Right kidney (tissue), 1 donor: Measurements from ENCODE around the gene AEBP2.
A peak's percentile ranks its signal among the peaks of the same experiment; 100 is the strongest.
"Not testable (repeated sequence)": the region's sequence is repeated elsewhere in the genome, so short reads cannot be mapped to it uniquely, and the experiment has no call there.

Experiments
- DNase-seq: peaks from one replicate; pipeline ENCODE4 v3.0.0-alpha.2; 2016

Gene AEBP2

GRCh38 chr12:19415563-19415962 lies 23.7 kb upstream of the AEBP2 start:
- no peak for DNase-seq

DNA sequence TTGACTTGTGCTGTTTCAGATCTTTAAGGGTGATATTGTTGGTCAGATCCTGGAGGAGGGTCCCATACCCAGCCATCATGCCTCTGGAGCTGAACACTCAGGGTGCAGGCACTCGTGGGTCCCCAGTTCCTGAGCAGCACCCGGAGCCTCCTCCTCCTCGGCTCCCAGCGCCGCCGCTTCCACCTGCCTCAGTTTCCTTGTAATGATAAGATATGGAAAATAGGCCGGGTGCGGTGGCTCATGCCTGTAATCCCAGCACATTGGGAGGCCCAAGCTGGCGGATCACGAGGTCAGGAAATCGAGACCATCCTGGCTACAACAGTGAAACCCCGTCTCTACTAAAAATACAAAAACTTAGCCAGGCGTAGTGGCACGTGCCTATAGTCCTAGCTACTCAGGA lies 20.2 kb upstream of the AEBP2 start:
- no peak for DNase-seq

DNA sequence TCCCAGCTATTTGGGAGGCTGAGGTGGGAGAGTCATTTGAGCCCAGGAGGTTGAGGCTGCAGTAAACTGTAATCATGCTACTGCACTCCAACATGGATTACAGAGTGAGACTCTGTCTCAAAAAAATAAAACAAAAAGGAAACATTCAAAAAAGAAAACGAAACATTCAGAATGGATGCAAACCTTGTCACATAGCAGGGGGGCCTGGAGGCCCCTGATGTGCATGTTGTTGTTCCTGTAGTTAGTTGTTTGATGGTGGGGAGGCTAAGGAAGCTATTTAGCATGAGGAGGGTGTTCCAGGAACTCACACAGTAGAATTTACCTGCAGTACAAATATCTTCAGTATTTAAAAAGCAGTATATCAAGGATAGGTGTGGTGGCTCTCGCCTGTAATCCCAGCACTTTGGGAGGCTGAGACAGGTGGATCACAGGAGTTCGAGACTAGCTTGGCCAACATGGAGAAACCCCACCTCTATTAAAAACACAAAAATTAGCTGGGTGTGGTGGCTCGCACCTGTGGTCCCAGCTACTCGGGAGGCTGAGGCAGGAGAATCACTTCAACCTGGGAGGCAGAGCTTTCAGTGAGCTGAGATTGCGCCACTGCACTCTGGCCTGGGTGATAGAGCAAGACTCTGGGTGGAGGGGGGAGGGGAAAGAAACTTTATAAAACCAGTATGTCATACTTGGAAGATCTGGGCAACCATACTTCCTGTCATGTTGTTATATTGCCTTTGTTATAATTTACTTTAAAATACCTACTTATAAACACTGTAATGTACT lies 17.6 kb upstream of the AEBP2 start:
- DNase-seq = no peak

DNA sequence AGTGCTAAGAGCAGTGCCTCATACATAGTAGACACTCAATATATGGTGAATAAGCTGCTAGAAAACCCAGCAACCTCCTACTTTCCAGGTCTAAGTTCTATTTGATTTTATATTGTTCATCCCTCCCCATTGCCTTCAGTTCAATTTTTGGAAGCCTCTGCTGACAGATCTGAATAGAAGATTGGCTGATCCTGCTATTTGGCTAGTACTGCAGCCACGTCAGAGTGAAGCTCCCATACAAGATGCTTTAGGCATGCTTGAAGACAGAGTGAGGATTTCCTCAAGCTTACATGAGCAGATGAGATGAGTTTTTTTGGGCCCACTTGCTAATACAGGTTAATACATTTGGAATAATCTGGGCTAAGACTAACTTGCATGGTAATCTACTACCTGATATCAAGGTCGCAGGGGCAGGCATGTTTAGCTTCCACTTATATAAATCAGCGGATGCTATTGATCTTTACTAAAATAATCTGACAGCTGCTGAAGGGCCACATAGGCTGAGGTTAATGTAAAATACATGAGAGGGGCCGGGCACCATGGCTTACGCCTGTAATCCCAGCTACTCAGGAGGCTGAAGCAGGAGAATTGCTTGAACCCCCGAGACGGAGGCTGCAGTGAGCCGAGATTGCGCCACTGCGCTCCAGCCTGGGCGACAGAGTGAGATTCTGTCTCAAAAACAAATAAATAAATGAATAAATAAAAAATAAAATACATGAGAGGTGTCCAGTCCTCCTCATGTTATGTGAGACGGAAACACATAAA lies 15.9 kb upstream of the AEBP2 start:
- no peak for DNase-seq

DNA sequence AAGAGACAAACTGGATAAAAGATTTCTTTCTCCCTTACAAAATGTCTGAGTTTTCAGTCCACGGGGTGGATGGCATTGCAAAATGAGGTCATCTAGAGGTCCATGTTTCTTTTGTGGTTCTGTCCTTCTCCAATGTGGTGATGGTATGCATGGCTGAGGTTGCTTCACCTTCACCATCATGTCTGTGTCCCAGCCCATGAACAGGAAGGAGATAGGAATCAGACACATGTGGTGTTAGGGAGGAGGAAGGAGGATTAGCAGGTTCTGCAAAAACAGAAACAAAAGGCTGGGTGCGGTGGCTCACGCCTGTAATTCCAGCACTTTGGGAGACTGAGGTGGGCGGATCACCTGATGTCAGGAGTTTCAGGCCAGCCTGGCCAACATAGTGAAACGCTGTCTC lies 11.0 kb upstream of the AEBP2 start:
- DNase-seq = no peak

DNA sequence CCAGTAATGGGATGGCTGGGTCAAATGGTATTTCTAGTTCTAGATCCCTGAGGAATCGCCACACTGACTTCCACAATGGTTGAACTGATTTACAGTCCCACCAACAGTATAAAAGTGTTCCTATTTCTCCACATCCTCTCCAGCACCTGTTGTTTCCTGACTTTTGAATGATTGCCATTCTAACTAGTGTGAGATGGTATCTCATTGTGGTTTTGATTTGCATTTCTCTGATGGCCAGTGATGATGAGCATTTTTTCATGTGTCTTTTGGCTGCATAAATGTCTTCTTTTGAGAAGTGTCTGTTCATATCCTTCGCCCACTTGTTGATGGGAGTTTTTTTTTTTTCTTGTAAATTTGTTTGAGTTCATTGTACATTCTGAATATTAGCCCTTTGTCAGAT lies 9.8 kb upstream of the AEBP2 start:
- not testable (repeated sequence) for DNase-seq

DNA sequence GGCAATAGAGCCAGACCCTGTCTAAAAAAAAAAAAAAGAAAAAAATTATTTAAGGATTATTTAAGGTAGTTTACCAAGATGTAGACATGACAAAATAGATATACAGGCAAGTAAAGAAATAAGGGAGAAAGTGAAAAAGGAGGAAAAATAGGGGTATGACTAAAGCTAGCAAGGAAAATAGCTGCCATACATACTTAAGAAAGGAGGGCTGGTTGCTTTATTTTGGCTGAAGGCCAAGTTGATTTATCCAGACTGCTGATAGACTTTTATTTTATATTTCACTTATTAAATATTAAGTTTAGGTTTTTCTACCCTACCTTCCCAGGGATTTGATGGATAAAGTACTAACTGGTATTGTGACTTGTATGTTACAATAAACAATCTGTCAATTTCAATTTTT lies 8.3 kb upstream of the AEBP2 start:
- DNase-seq = no peak

GRCh38 chr12:19431407-19432308 lies 7.6 kb upstream of the AEBP2 start:
- no peak for DNase-seq

GRCh38 chr12:19432309-19433170 lies 6.8 kb upstream of the AEBP2 start:
- no peak for DNase-seq

- DNase-seq = no peak
Measured at GRCh38 chr12:19434538-19434937, 4.8 kb upstream of the AEBP2 start.

GRCh38 chr12:19435831-19436497 lies 3.3 kb upstream of the AEBP2 start:
- no peak for DNase-seq

GRCh38 chr12:19436931-19437330 lies 2.4 kb upstream of the AEBP2 start:
- DNase-seq = no peak

- DNase-seq = no peak
Measured at GRCh38 chr12:19437996-19438395, 1.3 kb upstream of the AEBP2 start.

DNA sequence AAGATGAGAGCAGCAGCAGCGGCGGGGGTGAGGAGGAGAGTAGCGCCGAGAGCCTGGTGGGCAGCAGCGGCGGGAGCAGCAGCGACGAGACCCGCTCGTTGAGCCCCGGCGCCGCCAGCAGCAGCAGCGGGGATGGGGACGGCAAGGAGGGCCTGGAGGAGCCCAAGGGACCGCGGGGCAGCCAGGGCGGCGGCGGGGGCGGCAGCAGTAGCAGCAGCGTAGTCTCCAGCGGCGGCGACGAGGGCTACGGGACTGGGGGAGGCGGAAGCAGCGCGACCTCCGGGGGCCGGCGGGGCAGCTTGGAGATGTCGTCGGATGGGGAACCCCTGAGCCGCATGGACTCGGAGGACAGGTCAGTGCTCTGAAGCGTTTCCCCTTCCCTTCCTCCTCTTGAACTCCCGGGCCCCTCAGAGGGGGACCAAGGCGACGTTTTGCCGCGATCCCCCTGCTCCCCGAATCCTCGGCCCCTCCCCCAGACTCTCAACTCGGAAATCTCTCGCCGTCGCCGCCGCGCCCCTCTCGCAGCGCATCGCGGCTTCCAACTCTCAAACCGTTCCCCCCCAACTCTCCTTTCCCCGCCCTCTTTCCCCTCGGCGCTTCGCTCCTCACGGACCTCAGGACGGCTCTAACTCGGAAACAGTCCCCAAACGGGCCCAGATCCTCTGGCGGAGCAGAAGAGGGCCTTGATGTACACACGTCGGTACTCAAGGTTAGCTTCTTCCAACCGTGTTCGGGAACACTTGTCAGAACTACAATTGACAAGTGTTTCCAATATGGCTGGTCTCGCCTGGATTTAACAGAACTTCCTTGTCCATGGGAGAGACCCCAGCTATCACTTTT lies 947 bp downstream of the AEBP2 start:
- peak; percentile 73 for DNase-seq

- no peak for DNase-seq
Measured at GRCh38 chr12:19440916-19441315, 1.6 kb downstream of the AEBP2 start.

GRCh38 chr12:19443585-19443984 lies 4.3 kb downstream of the AEBP2 start:
- no peak for DNase-seq

DNA sequence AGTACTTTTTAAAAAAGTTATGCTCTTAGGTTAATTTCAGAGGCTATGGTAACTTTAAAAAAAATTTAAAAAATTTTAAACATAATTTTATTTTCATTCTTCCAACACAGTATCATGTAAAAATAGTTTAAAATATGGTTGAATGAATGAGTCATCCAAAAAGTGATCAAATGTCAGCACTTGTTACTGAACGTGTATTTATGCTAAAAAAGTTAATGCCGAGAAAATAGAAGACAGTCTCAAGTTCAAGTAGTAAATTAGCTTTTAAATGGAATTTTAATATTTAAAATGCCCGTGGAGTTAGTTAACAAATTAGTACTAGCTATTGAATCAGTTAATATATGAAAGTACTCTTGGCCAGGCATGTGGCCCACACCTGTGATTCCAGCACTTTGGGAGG lies 4.8 kb downstream of the AEBP2 start:
- no peak for DNase-seq

- no peak for DNase-seq
Measured at GRCh38 chr12:19447386-19447785, 8.1 kb downstream of the AEBP2 start.

- DNase-seq = no peak
Measured at GRCh38 chr12:19449814-19450213, 10.5 kb downstream of the AEBP2 start.

DNA sequence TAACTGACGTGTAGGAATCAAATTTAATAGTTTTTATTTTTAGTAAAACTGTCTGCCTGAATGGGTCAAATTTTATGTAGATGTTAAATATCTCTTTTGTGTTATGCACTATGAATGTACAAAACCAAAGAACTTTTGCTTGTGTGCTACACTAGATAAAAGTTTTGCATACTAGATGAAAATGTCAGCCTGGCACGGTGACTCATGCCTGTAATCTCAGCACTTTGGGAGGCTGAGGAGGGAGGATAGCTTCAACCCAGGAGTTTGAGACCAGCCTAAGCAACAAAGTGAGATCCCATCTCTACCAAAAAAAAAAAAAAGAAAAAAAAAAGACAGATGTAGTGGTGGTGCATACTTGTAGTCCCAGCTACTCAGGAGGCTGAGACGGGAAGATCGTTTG lies 11.1 kb downstream of the AEBP2 start:
- DNase-seq = no peak
